A549 treated with AZD2906 at 1 μM for 4 hours (cell line): Measurements from ENCODE around the gene TESPA1. TPM values are rescaled to one million over a fixed set of nuclear protein-coding genes. Genes with fewer than 3 reads are reported as not detected.

Experiments
- total RNA-seq: library from RNA; stranded (reverse); fragments of 200-300 nt; extraction: Qiagen RNA extraction; gene quantifications from 5 replicates; pipeline ENCODE4 v1.2.3, GENCODE V29; 2022

Gene TESPA1, protein sequence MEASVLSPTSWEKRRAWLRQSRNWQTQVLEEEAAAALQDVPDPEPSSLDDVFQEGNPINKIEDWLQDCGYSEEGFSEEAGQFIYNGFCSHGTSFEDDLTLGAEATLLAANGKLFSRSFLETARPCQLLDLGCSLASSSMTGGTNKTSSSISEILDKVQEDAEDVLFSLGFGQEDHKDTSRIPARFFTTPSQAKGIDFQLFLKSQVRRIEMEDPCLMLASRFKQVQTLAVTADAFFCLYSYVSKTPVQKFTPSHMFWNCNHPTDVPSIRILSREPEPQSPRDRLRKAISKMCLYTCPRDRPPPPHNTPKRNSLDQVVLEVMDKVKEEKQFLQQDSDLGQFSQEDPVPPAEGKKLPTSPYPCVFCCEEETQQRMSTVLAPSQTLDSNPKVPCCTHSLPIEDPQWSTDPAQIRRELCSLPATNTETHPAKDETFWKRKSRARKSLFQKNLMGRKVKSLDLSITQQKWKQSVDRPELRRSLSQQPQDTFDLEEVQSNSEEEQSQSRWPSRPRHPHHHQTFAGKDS
- not detected in 5 replicates for total RNA-seq

DNA sequence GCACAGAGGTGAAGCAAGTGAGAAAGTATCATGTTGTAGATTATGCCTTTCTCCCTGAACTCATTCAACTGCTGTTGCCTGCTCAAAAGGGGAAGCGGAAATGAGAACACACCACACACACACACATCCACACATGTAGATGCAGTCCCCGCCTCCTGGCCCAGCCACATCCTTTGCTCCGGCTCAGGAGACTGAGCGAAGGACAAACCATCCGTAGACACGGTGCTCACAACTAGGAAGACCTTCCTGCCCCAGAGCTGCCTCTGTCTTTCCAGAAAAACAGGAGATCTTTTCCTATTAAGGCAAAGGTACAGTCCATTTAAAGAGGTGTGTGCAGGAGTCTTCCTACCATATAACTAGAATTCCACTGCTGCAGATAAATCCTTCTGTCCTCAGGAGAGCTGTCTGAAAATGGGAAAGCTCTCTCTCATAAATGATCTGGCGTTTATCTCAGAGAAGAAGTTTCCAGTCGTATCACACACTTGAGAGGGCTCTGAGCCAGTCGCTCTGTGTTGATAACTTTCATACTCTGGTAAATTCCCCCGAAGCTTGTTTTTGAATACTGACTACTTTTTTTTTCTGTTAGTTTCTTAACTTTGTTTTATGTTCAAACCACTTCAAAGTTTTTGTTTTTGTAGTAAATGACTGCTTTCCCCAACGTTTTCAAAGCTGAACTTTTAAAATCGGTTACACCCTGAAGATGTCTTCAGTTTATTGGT lies at the start of gene TESPA1:
Gene TESPA1, minus strand, starts transcription at position 105 of the 719 bp plus-strand sequence. CDS start 10,200 bp downstream, outside the sequence.

DNA sequence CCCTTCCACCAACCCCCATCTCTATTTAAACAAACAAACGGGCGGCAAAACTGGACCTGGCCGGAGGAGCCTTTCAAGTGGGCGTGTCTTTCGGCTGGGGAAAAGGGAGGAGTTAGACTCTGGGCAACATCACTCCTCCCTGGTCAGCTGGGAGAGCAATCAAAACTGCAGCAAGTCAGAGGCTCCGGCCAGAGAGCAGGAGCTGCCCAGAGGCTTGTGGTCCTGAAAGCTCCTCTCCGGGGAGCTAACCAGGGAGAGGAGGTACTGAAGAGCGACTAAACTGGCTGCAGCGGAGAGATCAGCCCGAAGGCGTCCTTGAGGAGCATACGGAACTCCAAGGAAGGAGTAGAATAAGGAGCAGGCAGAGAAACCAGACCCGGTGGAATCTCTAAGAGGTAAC lies 35.2 kb upstream of the TESPA1 start, which contains the start of gene NEUROD4:
Gene NEUROD4, plus strand, starts transcription at position 191 of the 400 bp plus-strand sequence. CDS start 6,466 bp downstream, outside the sequence.

Other genes starting within 250 kb of the TESPA1 start
- gene MUCL1, start 130.2 kb downstream of the TESPA1 start, total RNA-seq: not detected in 5 replicates
- gene NEUROD4, start 35.2 kb upstream of the TESPA1 start, total RNA-seq: not detected in 5 replicates
- gene OR9K2, start 141.6 kb upstream of the TESPA1 start, total RNA-seq: not detected in 5 replicates
- gene OR10A7, start 236.3 kb upstream of the TESPA1 start, total RNA-seq: not detected in 5 replicates